Fibroblast of skin of scalp (primary cell): ENCODE measurements around the gene HCN4.
"Not testable (repeated sequence)": the region's sequence is repeated elsewhere in the genome, so short reads cannot be mapped to it uniquely, and the experiment has no call there.

Source experiments
- DNase-seq: peaks from one replicate; pipeline ENCODE4 v3.0.0-alpha.2; 2013

Gene HCN4

GRCh38 chr15:73324496-73325170 is 44.1 kb downstream of the HCN4 start:
- DNase-seq = no peak

GRCh38 chr15:73323956-73324355 is 44.8 kb downstream of the HCN4 start:
- DNase-seq = no peak

- DNase-seq = no peak
Measured at GRCh38 chr15:73323374-73323955, 45.3 kb downstream of the HCN4 start.

- DNase-seq = no peak
Measured at GRCh38 chr15:73322665-73323373, 45.9 kb downstream of the HCN4 start.

GRCh38 chr15:73321496-73322450 is 47.0 kb downstream of the HCN4 start:
- no peak for DNase-seq

- DNase-seq = no peak
Measured at GRCh38 chr15:73320619-73321180, 48.1 kb downstream of the HCN4 start.

GRCh38 chr15:73319460-73320245 is 49.1 kb downstream of the HCN4 start:
- DNase-seq = no peak

- DNase-seq = peak; percentile 35
Measured at GRCh38 chr15:73318463-73319351, 50.1 kb downstream of the HCN4 start.

- DNase-seq = no peak
Measured at GRCh38 chr15:73317651-73318462, 50.9 kb downstream of the HCN4 start.

GRCh38 chr15:73313861-73314260 is 54.9 kb downstream of the HCN4 start:
- DNase-seq = peak; percentile 41

GRCh38 chr15:73308305-73308704 is 60.5 kb downstream of the HCN4 start:
- no peak for DNase-seq

- DNase-seq = peak; percentile 71
Measured at GRCh38 chr15:73305331-73306211, 63.2 kb downstream of the HCN4 start.

GRCh38 chr15:73303636-73304035 is 65.1 kb downstream of the HCN4 start:
- DNase-seq = no peak

GRCh38 chr15:73300286-73300685 is 68.5 kb downstream of the HCN4 start:
- not testable (repeated sequence) for DNase-seq

GRCh38 chr15:73298522-73299245 is 70.1 kb downstream of the HCN4 start:
- DNase-seq = no peak

GRCh38 chr15:73296609-73297353 is 72.0 kb downstream of the HCN4 start:
- DNase-seq = peak; percentile 15
